ENCODE measurements around the gene CLTA. TPM values are rescaled to one million over a fixed set of nuclear protein-coding genes. Genes with fewer than 3 reads are reported as not detected.

CLTA gene
- total RNA-seq, 1 donor from 2014 or later: 60.4 TPM

DNA sequence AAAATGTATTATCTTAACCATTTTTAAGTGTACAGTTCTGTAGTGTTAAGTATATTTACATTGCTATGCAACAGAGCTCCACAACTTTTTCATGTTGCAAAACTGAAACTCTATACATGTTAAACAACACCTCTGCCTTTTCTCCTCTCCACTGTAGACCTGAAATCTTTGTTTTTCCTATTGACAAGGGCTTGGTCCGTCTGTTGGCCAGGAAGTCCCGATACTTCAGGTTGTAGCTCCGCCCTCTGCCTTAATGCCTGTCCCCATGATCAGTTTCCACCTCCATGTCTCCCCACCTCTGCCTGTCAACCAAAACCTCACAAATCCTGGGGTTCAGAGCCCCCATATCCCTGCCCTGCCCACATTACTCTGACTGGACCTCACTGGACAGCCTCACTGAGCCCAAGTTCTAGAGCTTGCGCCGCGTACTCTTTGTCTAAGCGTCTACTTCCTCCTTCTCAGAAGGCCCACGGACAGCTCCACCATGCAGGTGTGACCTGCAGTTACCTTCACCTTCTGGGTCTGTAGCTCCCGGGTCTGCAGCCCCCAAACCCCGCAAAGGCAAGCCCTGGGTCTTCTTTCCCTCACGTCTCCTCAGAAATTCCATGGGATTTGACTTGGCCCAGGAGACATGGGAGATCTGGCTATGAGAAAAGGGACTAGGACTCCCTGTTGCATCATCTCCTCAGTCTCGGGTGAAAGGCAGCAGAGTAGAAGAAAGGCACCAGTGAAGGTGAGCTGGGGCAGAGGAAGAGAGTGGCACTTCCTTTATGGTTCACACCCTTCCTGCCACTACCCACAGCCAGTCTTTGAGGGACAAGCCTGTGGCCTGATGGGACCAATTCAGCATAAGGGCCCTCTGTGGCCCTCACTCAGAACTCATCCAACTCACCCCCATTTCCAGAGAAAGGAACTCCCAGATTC lies 46.1 kb upstream of the CLTA start:
- no peak overlapping the region for H3K4me3 ChIP-seq
- intact Hi-C loops (cut with micrococcal nuclease): no loop called here
- H3K27ac ChIP-seq (replicated peaks): no peak overlapping the region

DNA sequence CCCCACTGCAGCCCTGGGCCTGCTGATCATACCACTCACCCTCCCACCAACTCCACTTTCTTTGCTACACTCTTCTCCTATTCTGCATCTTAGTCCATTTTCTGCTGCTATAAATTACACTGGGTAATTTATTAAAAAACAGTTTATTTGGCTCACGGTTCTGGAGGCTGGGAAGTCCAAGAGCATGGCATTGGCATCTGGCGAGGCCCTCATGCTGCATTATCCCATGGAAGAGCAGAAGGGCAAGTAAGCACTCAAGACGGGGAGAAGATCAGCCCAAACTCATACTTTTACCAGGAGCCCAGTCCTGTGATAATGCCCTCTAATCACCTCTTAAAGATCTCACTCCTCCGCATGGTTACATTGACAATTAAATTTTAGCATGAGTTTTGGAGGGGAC lies 44.8 kb upstream of the CLTA start:
- H3K9me3 ChIP-seq (replicated peaks): peaks cover 6% of the 10 kb centered on the region
- intact Hi-C loops (cut with micrococcal nuclease): no loop called here
- H3K4me1 ChIP-seq: peaks cover 57% of the 10 kb centered on the region
- no peaks in the 10 kb centered on the region for H3K36me3 ChIP-seq
- DNase-seq: no peak
- H3K4me3 ChIP-seq: no peak overlapping the region
- H3K27me3 ChIP-seq (ENCODE audit: low read depth): no peaks in the 10 kb centered on the region
- TF ChIP-seq, protein P1, sequence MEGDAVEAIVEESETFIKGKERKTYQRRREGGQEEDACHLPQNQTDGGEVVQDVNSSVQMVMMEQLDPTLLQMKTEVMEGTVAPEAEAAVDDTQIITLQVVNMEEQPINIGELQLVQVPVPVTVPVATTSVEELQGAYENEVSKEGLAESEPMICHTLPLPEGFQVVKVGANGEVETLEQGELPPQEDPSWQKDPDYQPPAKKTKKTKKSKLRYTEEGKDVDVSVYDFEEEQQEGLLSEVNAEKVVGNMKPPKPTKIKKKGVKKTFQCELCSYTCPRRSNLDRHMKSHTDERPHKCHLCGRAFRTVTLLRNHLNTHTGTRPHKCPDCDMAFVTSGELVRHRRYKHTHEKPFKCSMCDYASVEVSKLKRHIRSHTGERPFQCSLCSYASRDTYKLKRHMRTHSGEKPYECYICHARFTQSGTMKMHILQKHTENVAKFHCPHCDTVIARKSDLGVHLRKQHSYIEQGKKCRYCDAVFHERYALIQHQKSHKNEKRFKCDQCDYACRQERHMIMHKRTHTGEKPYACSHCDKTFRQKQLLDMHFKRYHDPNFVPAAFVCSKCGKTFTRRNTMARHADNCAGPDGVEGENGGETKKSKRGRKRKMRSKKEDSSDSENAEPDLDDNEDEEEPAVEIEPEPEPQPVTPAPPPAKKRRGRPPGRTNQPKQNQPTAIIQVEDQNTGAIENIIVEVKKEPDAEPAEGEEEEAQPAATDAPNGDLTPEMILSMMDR (IDR thresholded peaks at IDR 0.05; ENCODE audit: borderline replicate concordance): no peak
- H3K27ac ChIP-seq (replicated peaks): no peak overlapping the region

More for the DNA sequence above, 46.1 kb upstream of the CLTA start:
- Histone ChIP-seq H3K27me3 (ENCODE audit: low read depth) (no peaks in the 10 kb centered on the region), H3K9me3 (replicated peaks) (peaks cover 6% of the 10 kb centered on the region), H3K4me1 (peaks cover 50% of the 10 kb centered on the region), H3K36me3 (no peaks in the 10 kb centered on the region)
- DNase-seq: no peak
- TF ChIP-seq, protein P1 (IDR thresholded peaks at IDR 0.05; ENCODE audit: borderline replicate concordance): no peak

DNA sequence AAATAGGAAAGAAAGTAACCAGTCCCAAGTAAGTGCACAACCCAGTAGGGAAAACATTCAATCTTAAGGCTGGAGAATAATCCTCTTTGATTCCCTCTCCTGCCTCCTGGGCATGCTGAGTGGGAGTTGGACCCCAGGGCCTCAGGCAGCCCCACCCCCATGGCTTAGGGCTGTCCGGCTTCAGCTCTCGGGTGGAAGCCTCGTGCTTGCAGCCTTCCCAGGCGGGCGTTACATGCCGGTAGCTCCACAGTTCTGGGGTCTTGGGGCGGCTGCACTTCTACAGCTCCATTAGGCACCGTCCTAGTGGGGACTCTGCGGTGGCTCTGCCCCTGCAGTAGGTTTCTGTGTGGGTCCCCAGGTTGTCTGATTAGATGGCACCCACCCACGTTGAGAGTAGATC lies 44.1 kb upstream of the CLTA start:
- Histone ChIP-seq H3K9me3 (replicated peaks) (peaks cover 6% of the 10 kb centered on the region), H3K27me3 (ENCODE audit: low read depth) (no peaks in the 10 kb centered on the region), H3K4me1 (peaks cover 58% of the 10 kb centered on the region), H3K27ac (replicated peaks) (no peak overlapping the region), H3K36me3 (no peaks in the 10 kb centered on the region), H3K4me3 (no peak overlapping the region)
- intact Hi-C loops (cut with micrococcal nuclease): no loop called here
- TF ChIP-seq, protein P1 (IDR thresholded peaks at IDR 0.05; ENCODE audit: borderline replicate concordance): no peak
- no peak for DNase-seq

DNA sequence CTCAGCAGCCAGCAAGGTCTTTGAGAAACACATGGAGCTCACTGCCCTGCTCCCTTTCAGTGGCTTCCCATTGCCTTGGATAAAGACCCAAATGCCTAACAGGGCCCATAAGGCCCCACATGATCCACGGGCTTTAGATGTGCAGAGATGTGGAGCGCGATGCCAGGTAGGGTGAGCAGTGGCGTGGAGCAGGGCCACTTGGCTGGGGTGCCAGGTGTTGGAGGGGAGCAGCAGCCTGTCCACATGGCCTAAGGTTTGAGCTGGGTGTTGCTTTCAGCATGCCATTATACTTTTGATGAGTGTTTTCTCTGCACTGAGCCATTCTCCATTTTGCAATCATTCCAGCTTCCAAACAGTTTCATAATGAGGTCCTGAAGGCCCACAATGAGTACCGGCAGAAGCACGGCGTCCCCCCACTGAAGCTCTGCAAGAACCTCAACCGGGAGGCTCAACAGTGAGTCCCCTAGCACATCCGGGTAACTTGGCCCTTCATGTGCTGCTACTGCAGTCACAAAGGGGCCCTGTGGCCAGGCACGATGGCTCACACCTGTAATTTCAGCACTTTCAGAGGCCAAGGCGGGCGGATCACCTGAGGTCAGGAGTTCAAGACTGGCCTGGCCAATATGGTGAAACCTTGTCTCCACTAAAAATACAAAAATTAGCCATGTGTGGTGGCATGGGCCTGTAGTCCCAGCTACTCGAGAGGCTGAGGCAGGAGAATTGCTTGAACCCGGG lies 43.1 kb upstream of the CLTA start:
- H3K4me3 ChIP-seq: no peak overlapping the region
- DNase-seq: no peak
- H3K9me3 ChIP-seq (replicated peaks): peaks cover 6% of the 10 kb centered on the region
- no peaks in the 10 kb centered on the region for H3K36me3 ChIP-seq
- no peaks in the 10 kb centered on the region for H3K27me3 ChIP-seq (ENCODE audit: low read depth)
- H3K4me1 ChIP-seq: peaks cover 55% of the 10 kb centered on the region
- H3K27ac ChIP-seq (replicated peaks): peak overlapping the region; percentile 68
- intact Hi-C loops (cut with micrococcal nuclease): no loop called here
- TF ChIP-seq, protein P1 (IDR thresholded peaks at IDR 0.05; ENCODE audit: borderline replicate concordance): no peak

DNA sequence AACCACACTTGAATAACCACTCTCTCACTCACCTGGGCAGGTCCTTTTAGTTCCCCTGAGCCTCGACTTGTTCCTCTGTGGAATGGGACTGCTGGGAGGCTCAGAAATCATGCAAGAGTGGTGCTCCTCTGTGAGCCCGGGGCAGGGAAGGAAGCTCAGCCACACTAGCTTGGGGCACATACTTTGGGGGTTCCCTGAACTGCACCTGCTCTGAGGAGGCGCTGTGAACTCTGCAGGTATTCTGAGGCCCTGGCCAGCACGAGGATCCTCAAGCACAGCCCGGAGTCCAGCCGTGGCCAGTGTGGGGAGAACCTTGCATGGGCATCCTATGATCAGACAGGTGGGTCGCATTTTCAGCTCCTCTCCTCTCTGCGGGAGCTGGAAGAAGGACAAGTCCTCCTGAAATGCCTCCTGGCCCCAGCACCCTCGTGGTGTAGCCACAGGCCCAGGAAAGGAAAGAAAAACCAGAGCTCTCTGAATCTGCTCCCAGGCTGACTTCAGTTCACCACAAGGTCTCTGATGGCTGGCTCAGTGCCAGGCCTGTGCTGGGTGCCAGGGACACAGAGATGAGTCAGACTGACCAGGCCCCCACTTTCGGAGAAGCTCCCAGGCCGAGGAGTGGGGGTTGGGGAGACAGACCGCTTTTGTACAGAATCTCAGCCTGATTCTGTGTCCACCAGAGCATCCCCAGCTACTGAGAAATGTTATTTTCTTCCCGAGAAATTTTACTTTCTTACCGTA lies 42.2 kb upstream of the CLTA start:
- Histone ChIP-seq H3K4me1 (peaks cover 46% of the 10 kb centered on the region), H3K36me3 (no peaks in the 10 kb centered on the region), H3K4me3 (no peak overlapping the region), H3K27ac (replicated peaks) (peak overlapping the region; percentile 68), H3K27me3 (ENCODE audit: low read depth) (no peaks in the 10 kb centered on the region), H3K9me3 (replicated peaks) (peaks cover 6% of the 10 kb centered on the region)
- DNase-seq: peak; percentile 95
- TF ChIP-seq, protein P1 (IDR thresholded peaks at IDR 0.05; ENCODE audit: borderline replicate concordance): no peak
- intact Hi-C loops (cut with micrococcal nuclease): no loop called here

Measured in left ventricle myocardium inferior (tissue), 1 donor.